Measurements from ENCODE around the gene SYT7. TPM values are rescaled to one million over a fixed set of nuclear protein-coding genes. Genes with fewer than 3 reads are reported as not detected.

SYT7 gene
- total RNA-seq, 3 donors from 2014 or later (not counting 1 experiment from before 2014, with no cell fraction given) = 0.07 TPM; not detected in 2

DNA sequence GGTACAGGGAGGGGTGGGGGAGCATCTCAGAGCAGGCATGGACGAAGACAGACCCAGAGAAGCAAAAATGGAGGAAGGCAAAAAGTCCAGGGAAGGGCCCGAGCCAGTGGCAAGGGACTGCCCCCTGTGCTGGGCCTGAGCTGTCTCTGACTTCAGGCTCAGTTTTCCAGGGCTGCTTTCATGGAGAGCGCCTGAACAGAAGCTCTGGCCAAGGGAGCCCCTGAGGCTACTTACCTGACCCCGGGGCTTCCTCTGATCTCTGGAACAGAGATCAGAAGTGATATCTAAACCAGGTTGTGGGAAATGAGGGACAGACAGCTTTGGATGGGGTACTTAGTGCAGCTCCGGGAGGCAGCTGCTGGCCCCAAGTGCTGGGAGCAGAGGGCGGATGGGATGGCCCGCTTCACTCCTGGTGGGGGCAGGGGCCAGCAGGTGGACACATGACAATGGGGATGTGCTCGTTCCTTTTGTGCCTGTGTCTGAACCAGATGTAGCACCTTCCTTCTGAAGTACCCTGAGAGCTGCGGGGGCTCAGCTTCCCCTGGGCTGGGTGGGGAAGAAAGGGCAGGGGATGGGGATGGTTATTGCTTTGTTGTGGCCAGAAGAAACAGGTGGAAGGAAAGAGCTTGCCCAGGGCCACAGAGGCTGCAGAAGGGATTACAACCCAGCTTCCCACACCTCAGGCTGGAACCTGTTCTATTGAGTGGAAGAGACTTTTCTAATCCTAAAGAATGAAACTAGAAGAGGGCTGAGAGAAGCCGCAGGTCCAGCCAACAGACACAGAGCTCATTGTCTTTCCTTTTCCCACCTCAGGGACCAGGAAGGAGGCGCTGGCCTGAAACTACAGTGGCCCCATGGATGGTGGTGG is 66.6 kb downstream of the SYT7 start:
- H3K27me3 Mint-ChIP-seq (ENCODE audit: low read depth in 2 of 2) = peaks cover 16 to 28% of the 10 kb centered on the region in 2 donors
- no peak overlapping the region for H3K4me3 Mint-ChIP-seq
- H3K27ac Mint-ChIP-seq = no peak overlapping the region
- Histone ChIP-seq H3K4me1 (ENCODE audit: control insufficient read depth, insufficient read depth, low read length) (peaks cover 14% of the 10 kb centered on the region), H3K36me3 (ENCODE audit: control insufficient read depth, insufficient read depth, low read length) (no peaks in the 10 kb centered on the region), H3K9me3 (ENCODE audit: control insufficient read depth, insufficient read depth, low read length) (no peaks in the 10 kb centered on the region), H3K4me3 (ENCODE audit: low read length) (no peak overlapping the region), H3K27ac (ENCODE audit: low read length) (no peak overlapping the region), H3K27me3 (ENCODE audit: control insufficient read depth, insufficient read depth, low read length) (peaks cover 6% of the 10 kb centered on the region)
- no peak for TF ChIP-seq CTCF (IDR thresholded peaks at IDR 0.05)
- H3K36me3 Mint-ChIP-seq = no peaks in the 10 kb centered on the region
- H3K4me1 Mint-ChIP-seq = peaks cover 8 to 12% of the 10 kb centered on the region in 2 donors
- WGBS (ENCODE audit: insufficient coverage) = 77% methylated on average over 9 of the region's 11 CpGs
- DNase-seq (no peak), ATAC-seq (no peak)
- no peaks in the 10 kb centered on the region for H3K9me3 Mint-ChIP-seq
- intact Hi-C loops (cut with micrococcal nuclease) = no loop called here

DNA sequence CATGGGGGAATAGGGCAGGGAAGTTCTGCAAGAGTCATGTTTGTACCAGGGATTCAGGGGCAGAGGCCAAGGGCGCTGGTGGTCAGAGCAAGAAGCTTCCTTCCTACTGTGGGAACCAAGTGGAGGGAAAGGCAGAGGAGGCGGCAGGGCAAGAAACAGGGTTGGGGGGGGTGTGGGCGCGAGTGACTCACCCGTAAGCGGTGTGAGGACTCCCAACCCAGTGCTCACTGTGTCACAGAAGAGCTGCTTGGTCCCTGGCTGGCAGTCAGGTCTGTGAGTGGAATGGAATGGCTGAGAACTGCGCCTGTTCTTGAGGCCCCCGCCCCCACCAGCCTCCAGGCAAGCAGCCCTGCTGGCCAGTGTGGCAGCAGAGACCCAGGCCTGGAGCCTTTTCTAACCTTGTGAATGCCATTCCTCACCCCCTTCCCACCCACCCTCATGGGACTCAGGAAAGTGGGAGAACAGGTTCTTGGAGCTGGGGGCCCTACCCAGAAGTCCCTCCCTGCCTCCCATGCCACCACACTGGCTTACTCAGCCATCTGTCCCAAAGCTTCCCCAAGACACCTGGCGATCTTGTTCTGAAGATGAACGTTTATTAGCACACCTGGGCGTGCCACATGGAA is 67.6 kb downstream of the SYT7 start:
- TF ChIP-seq CTCF (IDR thresholded peaks at IDR 0.05) = no peak
- H3K9me3 ChIP-seq (ENCODE audit: control insufficient read depth, insufficient read depth, low read length) = no peaks in the 10 kb centered on the region
- peaks cover 17 to 21% of the 10 kb centered on the region in 2 donors for H3K27me3 Mint-ChIP-seq (ENCODE audit: low read depth in 2 of 2)
- DNase-seq = no peak
- H3K36me3 ChIP-seq (ENCODE audit: control insufficient read depth, insufficient read depth, low read length) = no peaks in the 10 kb centered on the region
- no peak overlapping the region for H3K4me3 Mint-ChIP-seq
- no peak overlapping the region for H3K27ac ChIP-seq (ENCODE audit: low read length)
- no peak for ATAC-seq
- no peak overlapping the region for H3K4me3 ChIP-seq (ENCODE audit: low read length)
- H3K4me1 ChIP-seq (ENCODE audit: control insufficient read depth, insufficient read depth, low read length) = peaks cover 16% of the 10 kb centered on the region
- no peaks in the 10 kb centered on the region for H3K9me3 Mint-ChIP-seq
- H3K27ac Mint-ChIP-seq = no peak overlapping the region
- no peaks in the 10 kb centered on the region for H3K36me3 Mint-ChIP-seq
- H3K4me1 Mint-ChIP-seq = peaks cover 8 to 12% of the 10 kb centered on the region in 2 donors
- peaks cover 7% of the 10 kb centered on the region for H3K27me3 ChIP-seq (ENCODE audit: control insufficient read depth, insufficient read depth, low read length)
- 75% methylated on average over 11 of the region's 11 CpGs for WGBS (ENCODE audit: insufficient coverage)
- intact Hi-C loops (cut with micrococcal nuclease) = no loop called here

DNA sequence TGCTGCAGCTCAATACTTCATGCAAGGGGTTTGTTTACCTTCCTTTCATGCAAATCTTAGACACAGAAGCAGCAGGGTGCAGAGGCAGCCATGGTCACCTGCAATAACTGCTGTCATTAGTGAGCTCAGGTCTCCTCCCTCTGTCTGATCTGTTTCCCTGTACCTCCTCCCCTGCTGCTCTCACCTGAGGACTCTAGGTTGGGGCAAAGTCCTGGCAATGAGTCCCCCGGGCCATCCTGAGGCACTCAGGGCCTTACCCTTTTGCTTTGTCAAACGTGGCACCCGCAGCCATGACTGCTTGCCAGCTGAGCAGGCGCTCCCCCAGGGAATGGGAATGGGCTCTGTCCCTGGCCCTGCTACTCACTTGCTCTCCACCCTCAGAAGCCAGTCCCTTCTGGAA is 68.4 kb downstream of the SYT7 start:
- no peaks in the 10 kb centered on the region for H3K36me3 Mint-ChIP-seq
- no peak overlapping the region for H3K4me3 Mint-ChIP-seq
- no peak for DNase-seq
- Histone ChIP-seq H3K4me1 (ENCODE audit: control insufficient read depth, insufficient read depth, low read length) (peaks cover 20% of the 10 kb centered on the region), H3K27ac (ENCODE audit: low read length) (no peak overlapping the region), H3K4me3 (ENCODE audit: low read length) (no peak overlapping the region), H3K27me3 (ENCODE audit: control insufficient read depth, insufficient read depth, low read length) (peaks cover 11% of the 10 kb centered on the region), H3K9me3 (ENCODE audit: control insufficient read depth, insufficient read depth, low read length) (no peaks in the 10 kb centered on the region), H3K36me3 (ENCODE audit: control insufficient read depth, insufficient read depth, low read length) (no peaks in the 10 kb centered on the region)
- 81% methylated on average over 4 of the region's 4 CpGs for WGBS (ENCODE audit: insufficient coverage)
- no peaks in the 10 kb centered on the region for H3K9me3 Mint-ChIP-seq
- no peak for TF ChIP-seq CTCF (IDR thresholded peaks at IDR 0.05)
- H3K27ac Mint-ChIP-seq = no peak overlapping the region
- peaks cover 23 to 29% of the 10 kb centered on the region in 2 donors for H3K27me3 Mint-ChIP-seq (ENCODE audit: low read depth in 2 of 2)
- peaks cover 14 to 17% of the 10 kb centered on the region in 2 donors for H3K4me1 Mint-ChIP-seq
- no peak for ATAC-seq
- intact Hi-C loops (cut with micrococcal nuclease) = no loop called here

All from natural killer cell (primary cell).